HCT116 (cell line): ENCODE data around the gene MTMR10.

ENCODE experiments used
- CTCF ChIP-seq, 3 experiments: fragments of 200-600 bp in 1 of 3; sonication (generic) in 1 of 3; IDR thresholded peaks in 2 of 3; conservative IDR thresholded peaks in 1 of 3; 2 replicates each; pipeline ENCODE4 v1.5.1; 2012 to 2017; ENCODE audit warnings: low read depth in 2 of 3, low read length in 2 of 3, antibody characterized with exemption in 1 of 3, borderline replicate concordance in 1 of 3, control low read depth in 1 of 3, mild to moderate bottlenecking in 1 of 3, mixed read lengths in 1 of 3, mixed run types in 1 of 3, moderate library complexity in 1 of 3; ENCODE audit not compliant: insufficient read depth in 1 of 3
- EGR1 ChIP-seq: IDR thresholded peaks from 2 replicates; pipeline ENCODE4 v1.6.1; 2012; ENCODE audit warnings: low read depth
- EZH2 ChIP-seq: fragments of 200-600 bp; sonication (generic); IDR thresholded peaks from 2 replicates; pipeline ENCODE4 v1.6.1; 2017; ENCODE audit warnings: antibody characterized with exemption, mixed run types
- POLR2A ChIP-seq: IDR thresholded peaks from 2 replicates; pipeline ENCODE4 v1.7.0; 2011; ENCODE audit warnings: borderline replicate concordance; ENCODE audit not compliant: insufficient read depth, insufficient read length; ENCODE audit errors: extremely low read depth
- SIN3A ChIP-seq: IDR thresholded peaks from 2 replicates; pipeline ENCODE4 v1.6.1; 2012; ENCODE audit warnings: low read depth

- no peak for TF ChIP-seq EGR1
- TF ChIP-seq CTCF (IDR thresholded peaks at IDR 0.05 in 2 of 3, conservative IDR thresholded peaks at IDR 0.05 in 1 of 3; ENCODE audit: borderline replicate concordance in 1 of 3, insufficient read depth in 1 of 3, low read depth in 2 of 3, low read length in 2 of 3), result no peak
- no peak for TF ChIP-seq EZH2
- no peak for TF ChIP-seq POLR2A
- TF ChIP-seq SIN3A, result no peak
Observed at GRCh38 chr15:31016446-31016915, 25.1 kb upstream of the MTMR10 start.
